Measurements from ENCODE around the gene IL22. TPM values are rescaled to one million over a fixed set of nuclear protein-coding genes. Genes with fewer than 3 reads are reported as not detected.

IL22 gene
- total RNA-seq, 1 donor from 2014 or later, result not detected

DNA sequence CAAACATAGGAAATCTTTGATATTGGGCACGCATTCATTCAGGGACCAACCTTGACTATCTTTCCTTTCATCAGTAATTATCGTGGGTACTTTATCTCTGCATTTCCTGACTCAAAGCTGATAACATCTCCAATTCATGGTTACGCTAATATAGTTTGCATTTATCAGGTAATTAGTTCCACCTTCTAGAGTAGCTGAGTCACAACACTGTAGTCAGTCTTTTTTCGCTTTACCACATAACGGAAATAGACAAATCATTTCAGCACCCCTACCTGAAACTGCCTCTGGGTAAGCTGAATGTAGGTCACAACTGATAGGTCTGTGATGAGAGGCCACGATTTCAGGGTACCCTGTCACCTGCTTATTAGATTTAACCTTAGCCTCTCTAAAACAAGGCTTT is 36.7 kb upstream of the IL22 start:
- Mint-ChIP-seq H3K36me3 (peaks cover 2% of the 10 kb centered on the region), H3K27me3 (ENCODE audit: insufficient read depth, low read depth) (no peaks in the 10 kb centered on the region), H3K27ac (no peak overlapping the region), H3K4me1 (peaks cover 7% of the 10 kb centered on the region), H3K9me3 (no peaks in the 10 kb centered on the region), H3K4me3 (no peak overlapping the region)
- Histone ChIP-seq H3K4me3 (no peak overlapping the region), H3F3A (ENCODE audit: low read depth) (no peaks in the 10 kb centered on the region), H2AFZ (replicated peaks) (no peak overlapping the region), H3K9me3 (ENCODE audit: low read depth) (no peaks in the 10 kb centered on the region), H3K9ac (no peak overlapping the region), H4K20me1 (ENCODE audit: low read depth) (no peaks in the 10 kb centered on the region), H3K27me3 (no peaks in the 10 kb centered on the region), H3K27ac (no peak overlapping the region), H3K4me1 (no peaks in the 10 kb centered on the region), H3K4me2 (no peak overlapping the region), H3K79me2 (ENCODE audit: low read depth) (no peaks in the 10 kb centered on the region), H3K36me3 (peaks cover 9% of the 10 kb centered on the region)
- no peak for DNase-seq (ENCODE audit: low spot score)
- TF ChIP-seq EZH2 (IDR thresholded peaks at IDR 0.05) (no peak), EZH2phosphoT487 (IDR thresholded peaks at IDR 0.05) (no peak)

DNA sequence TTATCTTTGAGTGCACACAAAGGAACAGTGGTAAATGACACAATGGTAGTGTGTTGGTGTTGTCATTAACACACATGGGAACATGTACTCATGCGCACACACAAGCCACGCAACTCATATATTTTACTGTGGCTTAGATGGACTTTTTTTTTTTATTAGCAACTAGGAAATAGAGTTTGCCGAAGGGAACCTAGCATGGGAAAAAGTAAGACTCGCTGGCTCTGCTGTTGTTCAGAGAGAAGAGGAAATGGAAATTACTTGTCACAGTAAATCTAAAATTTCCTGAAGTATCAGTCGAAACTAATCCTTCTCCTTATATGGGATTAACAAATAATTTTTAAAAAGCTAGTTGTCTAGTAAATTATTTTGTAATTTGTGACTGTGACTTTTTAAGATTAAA is 33.7 kb upstream of the IL22 start:
- no peaks in the 10 kb centered on the region for H3K36me3 ChIP-seq
- no peak for DNase-seq (ENCODE audit: low spot score)
- Mint-ChIP-seq H3K9me3 (no peaks in the 10 kb centered on the region), H3K4me1 (peaks cover 1% of the 10 kb centered on the region), H3K27me3 (ENCODE audit: insufficient read depth, low read depth) (no peaks in the 10 kb centered on the region), H3K36me3 (no peaks in the 10 kb centered on the region), H3K27ac (no peak overlapping the region), H3K4me3 (no peak overlapping the region)
- no peaks in the 10 kb centered on the region for H4K20me1 ChIP-seq (ENCODE audit: low read depth)
- no peak overlapping the region for H3K9ac ChIP-seq
- no peaks in the 10 kb centered on the region for H3F3A ChIP-seq (ENCODE audit: low read depth)
- no peaks in the 10 kb centered on the region for H3K9me3 ChIP-seq (ENCODE audit: low read depth)
- no peaks in the 10 kb centered on the region for H3K27me3 ChIP-seq
- H3K4me2 ChIP-seq, result no peak overlapping the region
- no peak overlapping the region for H3K27ac ChIP-seq
- TF ChIP-seq, protein P1, sequence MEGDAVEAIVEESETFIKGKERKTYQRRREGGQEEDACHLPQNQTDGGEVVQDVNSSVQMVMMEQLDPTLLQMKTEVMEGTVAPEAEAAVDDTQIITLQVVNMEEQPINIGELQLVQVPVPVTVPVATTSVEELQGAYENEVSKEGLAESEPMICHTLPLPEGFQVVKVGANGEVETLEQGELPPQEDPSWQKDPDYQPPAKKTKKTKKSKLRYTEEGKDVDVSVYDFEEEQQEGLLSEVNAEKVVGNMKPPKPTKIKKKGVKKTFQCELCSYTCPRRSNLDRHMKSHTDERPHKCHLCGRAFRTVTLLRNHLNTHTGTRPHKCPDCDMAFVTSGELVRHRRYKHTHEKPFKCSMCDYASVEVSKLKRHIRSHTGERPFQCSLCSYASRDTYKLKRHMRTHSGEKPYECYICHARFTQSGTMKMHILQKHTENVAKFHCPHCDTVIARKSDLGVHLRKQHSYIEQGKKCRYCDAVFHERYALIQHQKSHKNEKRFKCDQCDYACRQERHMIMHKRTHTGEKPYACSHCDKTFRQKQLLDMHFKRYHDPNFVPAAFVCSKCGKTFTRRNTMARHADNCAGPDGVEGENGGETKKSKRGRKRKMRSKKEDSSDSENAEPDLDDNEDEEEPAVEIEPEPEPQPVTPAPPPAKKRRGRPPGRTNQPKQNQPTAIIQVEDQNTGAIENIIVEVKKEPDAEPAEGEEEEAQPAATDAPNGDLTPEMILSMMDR (IDR thresholded peaks at IDR 0.05), result no peak
- TF ChIP-seq EZH2phosphoT487 (IDR thresholded peaks at IDR 0.05), result no peak
- no peak for TF ChIP-seq EZH2 (IDR thresholded peaks at IDR 0.05)
- H3K4me3 ChIP-seq, result no peak overlapping the region
- no peaks in the 10 kb centered on the region for H3K4me1 ChIP-seq
- no peaks in the 10 kb centered on the region for H3K79me2 ChIP-seq (ENCODE audit: low read depth)
- H2AFZ ChIP-seq (replicated peaks), result no peak overlapping the region

DNA sequence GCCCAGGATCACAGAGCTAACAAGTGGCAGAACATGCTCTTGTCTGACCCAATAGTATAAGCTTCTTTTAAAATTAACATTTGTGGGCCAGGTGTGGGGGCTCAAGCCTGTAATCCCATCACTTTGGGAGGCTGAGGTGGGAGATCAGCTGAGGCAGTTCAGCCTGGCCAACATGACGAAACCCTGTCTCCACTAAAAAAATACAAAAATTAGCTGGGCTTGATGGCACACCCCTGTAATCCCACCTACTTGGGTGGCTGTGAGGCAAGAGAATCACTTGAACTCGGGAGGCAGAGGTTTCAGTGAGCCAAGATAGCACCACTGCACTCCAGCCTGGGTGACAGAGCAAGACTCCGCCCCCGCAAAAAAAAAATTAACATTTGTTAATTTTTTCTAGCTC is 33.0 kb upstream of the IL22 start:
- Histone ChIP-seq H3K27ac (no peak overlapping the region), H3K36me3 (no peaks in the 10 kb centered on the region), H3K4me3 (no peak overlapping the region), H3K9ac (no peak overlapping the region), H3K4me2 (no peak overlapping the region), H2AFZ (replicated peaks) (no peak overlapping the region), H3F3A (ENCODE audit: low read depth) (no peaks in the 10 kb centered on the region), H4K20me1 (ENCODE audit: low read depth) (no peaks in the 10 kb centered on the region), H3K27me3 (no peaks in the 10 kb centered on the region), H3K4me1 (no peaks in the 10 kb centered on the region), H3K9me3 (ENCODE audit: low read depth) (no peaks in the 10 kb centered on the region), H3K79me2 (ENCODE audit: low read depth) (no peaks in the 10 kb centered on the region)
- Mint-ChIP-seq H3K27ac (no peak overlapping the region), H3K9me3 (no peaks in the 10 kb centered on the region), H3K4me3 (no peak overlapping the region), H3K27me3 (ENCODE audit: insufficient read depth, low read depth) (no peaks in the 10 kb centered on the region), H3K36me3 (no peaks in the 10 kb centered on the region), H3K4me1 (no peaks in the 10 kb centered on the region)
- TF ChIP-seq EZH2 (IDR thresholded peaks at IDR 0.05) (no peak), EZH2phosphoT487 (IDR thresholded peaks at IDR 0.05) (no peak)
- TF ChIP-seq, protein P1 (IDR thresholded peaks at IDR 0.05), result no peak
- no peak for DNase-seq (ENCODE audit: low spot score)

DNA sequence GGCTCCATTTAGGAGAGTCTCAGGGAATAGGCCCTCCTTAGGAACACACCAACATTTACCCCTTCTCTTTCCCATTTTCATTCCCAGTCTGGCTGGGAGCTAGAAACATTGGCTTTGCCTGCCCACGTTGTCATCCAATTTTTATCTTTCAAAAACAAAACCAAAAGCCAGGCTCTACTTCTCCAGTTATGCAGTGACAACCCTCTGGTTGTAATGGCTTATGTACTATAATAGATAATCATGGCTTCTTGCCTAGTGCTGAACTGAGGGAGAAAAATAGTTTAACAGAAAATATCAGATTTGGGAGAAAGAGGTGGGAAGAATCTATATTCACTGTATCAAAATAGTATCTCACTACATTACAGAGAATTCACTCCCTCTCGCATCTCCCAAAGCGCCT is 32.1 kb upstream of the IL22 start:
- H3K4me2 ChIP-seq, result no peak overlapping the region
- no peak overlapping the region for H3K9ac ChIP-seq
- Mint-ChIP-seq H3K27ac (no peak overlapping the region), H3K36me3 (no peaks in the 10 kb centered on the region), H3K4me3 (no peak overlapping the region), H3K9me3 (no peaks in the 10 kb centered on the region), H3K27me3 (ENCODE audit: insufficient read depth, low read depth) (no peaks in the 10 kb centered on the region), H3K4me1 (peaks cover 7% of the 10 kb centered on the region)
- DNase-seq (ENCODE audit: low spot score), result no peak
- H3K36me3 ChIP-seq, result no peaks in the 10 kb centered on the region
- H2AFZ ChIP-seq (replicated peaks), result no peak overlapping the region
- H3K9me3 ChIP-seq (ENCODE audit: low read depth), result no peaks in the 10 kb centered on the region
- H3K4me3 ChIP-seq, result no peak overlapping the region
- H3F3A ChIP-seq (ENCODE audit: low read depth), result no peaks in the 10 kb centered on the region
- no peaks in the 10 kb centered on the region for H3K79me2 ChIP-seq (ENCODE audit: low read depth)
- H3K27ac ChIP-seq, result no peak overlapping the region
- H3K27me3 ChIP-seq, result no peaks in the 10 kb centered on the region
- TF ChIP-seq EZH2phosphoT487 (IDR thresholded peaks at IDR 0.05) (no peak), EZH2 (IDR thresholded peaks at IDR 0.05) (no peak)
- TF ChIP-seq, protein P1 (IDR thresholded peaks at IDR 0.05), result no peak
- no peaks in the 10 kb centered on the region for H3K4me1 ChIP-seq
- H4K20me1 ChIP-seq (ENCODE audit: low read depth), result no peaks in the 10 kb centered on the region

Data from neural progenitor cell (in vitro differentiated cells).